ENCODE measurements around the gene OR6X1. TPM values are rescaled to one million over a fixed set of nuclear protein-coding genes. Genes with fewer than 3 reads are reported as not detected.

OR6X1 gene
- total and polyA plus RNA-seq, 7 donors: not detected

- TF ChIP-seq CTCF (IDR thresholded peaks at IDR 0.05): no peak
- TF ChIP-seq POLR2AphosphoS5 (IDR thresholded peaks at IDR 0.05): no peak
- no peak for TF ChIP-seq POLR2A (IDR thresholded peaks at IDR 0.05)
- TF ChIP-seq EP300 (IDR thresholded peaks at IDR 0.05): no peak
- no peak overlapping the region for H3K27ac ChIP-seq
- WGBS, 2 donors: 91 to 93% methylated on average over 1 of the region's 1 CpG
Measured at GRCh38 chr11:123773959-123774358, 19.6 kb upstream of the OR6X1 start.

GRCh38 chr11:123773026-123773425 is 18.7 kb upstream of the OR6X1 start:
- no peak overlapping the region for H3K4me3 ChIP-seq
- H3K27ac ChIP-seq: no peak overlapping the region
- DNase-seq: no peak
- H3K36me3 ChIP-seq: no peaks in the 10 kb centered on the region
- no peaks in the 10 kb centered on the region for H3K9me3 ChIP-seq
- intact Hi-C loops (cut with DNase I): no loop called here
- TF ChIP-seq POLR2A (IDR thresholded peaks at IDR 0.05): no peak
- WGBS, 2 donors: 85 to 88% methylated on average over 2 of the region's 2 CpGs
- H3K27me3 ChIP-seq: no peaks in the 10 kb centered on the region
- no peaks in the 10 kb centered on the region for H3K4me1 ChIP-seq

More at GRCh38 chr11:123773959-123774358, 19.6 kb upstream of the OR6X1 start:
- Histone ChIP-seq H3K27me3 (no peaks in the 10 kb centered on the region), H3K4me3 (no peak overlapping the region), H3K36me3 (no peaks in the 10 kb centered on the region), H3K4me1 (no peaks in the 10 kb centered on the region), H3K9me3 (no peaks in the 10 kb centered on the region)
- intact Hi-C loops (cut with DNase I): no loop called here
- DNase-seq: no peak

GRCh38 chr11:123771664-123772063 is 17.3 kb upstream of the OR6X1 start:
- H3K27me3 ChIP-seq: no peaks in the 10 kb centered on the region
- 26 to 71% methylated on average over 3 of the region's 3 CpGs for WGBS, 2 donors
- no peaks in the 10 kb centered on the region for H3K36me3 ChIP-seq
- intact Hi-C loops (cut with DNase I): no loop called here
- no peak overlapping the region for H3K4me3 ChIP-seq
- H3K4me1 ChIP-seq: no peaks in the 10 kb centered on the region
- TF ChIP-seq POLR2AphosphoS5 (IDR thresholded peaks at IDR 0.05): no peak
- no peak for TF ChIP-seq CTCF (IDR thresholded peaks at IDR 0.05)
- no peak for TF ChIP-seq EP300 (IDR thresholded peaks at IDR 0.05)
- TF ChIP-seq POLR2A (IDR thresholded peaks at IDR 0.05): no peak
- H3K27ac ChIP-seq: no peak overlapping the region
- no peak for DNase-seq
- H3K9me3 ChIP-seq: no peaks in the 10 kb centered on the region

GRCh38 chr11:123770712-123771111 is 16.4 kb upstream of the OR6X1 start:
- no peaks in the 10 kb centered on the region for H3K4me1 ChIP-seq
- no peaks in the 10 kb centered on the region for H3K36me3 ChIP-seq
- H3K9me3 ChIP-seq: no peaks in the 10 kb centered on the region
- no peak overlapping the region for H3K4me3 ChIP-seq
- H3K27ac ChIP-seq: no peak overlapping the region
- no peak for DNase-seq
- intact Hi-C loops (cut with DNase I): no loop called here
- H3K27me3 ChIP-seq: no peaks in the 10 kb centered on the region
- TF ChIP-seq CTCF (IDR thresholded peaks at IDR 0.05): no peak
- TF ChIP-seq POLR2AphosphoS5 (IDR thresholded peaks at IDR 0.05): no peak
- no peak for TF ChIP-seq POLR2A (IDR thresholded peaks at IDR 0.05)
- TF ChIP-seq EP300 (IDR thresholded peaks at IDR 0.05): no peak

- WGBS, 2 donors: 17 to 56% methylated on average over 1 of the region's 1 CpG
- Histone ChIP-seq H3K4me1 (no peaks in the 10 kb centered on the region), H3K27me3 (no peaks in the 10 kb centered on the region), H3K36me3 (no peaks in the 10 kb centered on the region), H3K9me3 (peaks cover 0 to 6% (median 3%) of the 10 kb centered on the region in 4 donors), H3K4me3 (no peak overlapping the region), H3K27ac (no peak overlapping the region)
- no peak for DNase-seq
- intact Hi-C loops (cut with DNase I): no loop called here
- no peak for TF ChIP-seq POLR2AphosphoS5 (IDR thresholded peaks at IDR 0.05)
- TF ChIP-seq CTCF (IDR thresholded peaks at IDR 0.05): no peak
- TF ChIP-seq EP300 (IDR thresholded peaks at IDR 0.05): no peak
- no peak for TF ChIP-seq POLR2A (IDR thresholded peaks at IDR 0.05)
Measured at GRCh38 chr11:123765601-123766000, 11.3 kb upstream of the OR6X1 start.

Measured in sigmoid colon (tissue), 7 donors.